Activated naive CD8-positive, alpha-beta T cell treated with anti-CD3 and anti-CD28 coated beads, Interleukin-2, amount 10 ng/mL, durations not matched to agents 7 days and 5 days (primary cell): Measurements from ENCODE around the gene D2HGDH. TPM values are rescaled to one million over a fixed set of nuclear protein-coding genes. Genes with fewer than 3 reads are reported as not detected.
A peak's percentile ranks its signal among the peaks of the same experiment; 100 is the strongest.
"Not testable (repeated sequence)": the region's sequence is repeated elsewhere in the genome, so short reads cannot be mapped to it uniquely, and the experiment has no call there.

Source experiments
- ATAC-seq: fragments of 150-1000 bp; cut with Tn5 transposase; one replicate; pipeline ENCODE4 v1.10.0; 2021; ENCODE audit warnings: low read depth, moderate library complexity
- POLR2A ChIA-PET: fragments of 350-600 bp; sonication (Branson Sonifier 250); formaldehyde crosslinking; loops from one replicate; lab custom pipeline; 2021; ENCODE audit warnings: antibody characterized with exemption; lab: Charles Lee
- DNase-seq: peaks from one replicate; pipeline ENCODE4 v3.0.0; 2021
- H3K27ac Mint-ChIP-seq: one replicate; pipeline ENCODE4 v1.8.0; 2022; ENCODE audit warnings: mild to moderate bottlenecking, mixed read lengths
- H3K27me3 Mint-ChIP-seq: one replicate; pipeline ENCODE4 v1.8.0; 2022; ENCODE audit warnings: mild to moderate bottlenecking, moderate library complexity, mixed read lengths
- H3K36me3 Mint-ChIP-seq: one replicate; pipeline ENCODE4 v1.8.0; 2021; ENCODE audit warnings: mild to moderate bottlenecking, mixed read lengths
- H3K4me1 Mint-ChIP-seq: one replicate; pipeline ENCODE4 v1.8.0; 2021; ENCODE audit warnings: mixed read lengths
- H3K4me3 Mint-ChIP-seq: one replicate; pipeline ENCODE4 v1.8.0; 2022; ENCODE audit warnings: mild to moderate bottlenecking, moderate library complexity, mixed read lengths
- H3K9me3 Mint-ChIP-seq: one replicate; pipeline ENCODE4 v1.8.0; 2021; ENCODE audit warnings: mixed read lengths
- total RNA-seq, 2 experiments: library from RNA; stranded (reverse); gene quantifications; one replicate each; pipeline ENCODE4 v1.2.3, GENCODE V29; 2021

Gene D2HGDH
- total RNA-seq, 2 experiments from 2014 or later = 44.2 to 46.2 TPM

GRCh38 chr2:241798631-241799521 lies 64.4 kb downstream of the D2HGDH start:
- H3K27me3 Mint-ChIP-seq = peaks cover 3% of the 10 kb centered on the region
- no peak for DNase-seq
- POLR2A ChIA-PET = no interaction called here
- H3K9me3 Mint-ChIP-seq = no peaks in the 10 kb centered on the region
- H3K4me1 Mint-ChIP-seq = peaks cover 3% of the 10 kb centered on the region
- no peak overlapping the region for H3K27ac Mint-ChIP-seq
- H3K36me3 Mint-ChIP-seq = no peaks in the 10 kb centered on the region
- H3K4me3 Mint-ChIP-seq = no peak overlapping the region
- ATAC-seq = no peak

GRCh38 chr2:241799522-241800197 lies 65.2 kb downstream of the D2HGDH start:
- Mint-ChIP-seq H3K9me3 (no peaks in the 10 kb centered on the region), H3K4me1 (peaks cover 5% of the 10 kb centered on the region), H3K27me3 (peaks cover 3% of the 10 kb centered on the region), H3K4me3 (no peak overlapping the region), H3K36me3 (no peaks in the 10 kb centered on the region), H3K27ac (no peak overlapping the region)
- POLR2A ChIA-PET = no interaction called here
- ATAC-seq (no peak), DNase-seq (no peak)

GRCh38 chr2:241800198-241800903 lies 65.9 kb downstream of the D2HGDH start:
- H3K9me3 Mint-ChIP-seq, H3K4me3 Mint-ChIP-seq, H3K27me3 Mint-ChIP-seq, DNase-seq, H3K36me3 Mint-ChIP-seq, H3K4me1 Mint-ChIP-seq, H3K27ac Mint-ChIP-seq, ATAC-seq, POLR2A ChIA-PET: not testable (repeated sequence)

GRCh38 chr2:241801611-241802420 lies 67.4 kb downstream of the D2HGDH start:
- Mint-ChIP-seq H3K4me1 (peaks cover 8% of the 10 kb centered on the region), H3K4me3 (no peak overlapping the region), H3K27ac (no peak overlapping the region), H3K9me3 (no peaks in the 10 kb centered on the region), H3K36me3 (no peaks in the 10 kb centered on the region), H3K27me3 (peaks cover 3% of the 10 kb centered on the region)
- POLR2A ChIA-PET = no interaction called here
- ATAC-seq = no peak
- DNase-seq = peak; percentile 32

GRCh38 chr2:241802421-241803318 lies 68.2 kb downstream of the D2HGDH start:
- Mint-ChIP-seq H3K4me3 (no peak overlapping the region), H3K27ac (no peak overlapping the region), H3K9me3 (no peaks in the 10 kb centered on the region), H3K27me3 (peaks cover 2% of the 10 kb centered on the region), H3K4me1 (peaks cover 8% of the 10 kb centered on the region), H3K36me3 (no peaks in the 10 kb centered on the region)
- ATAC-seq (no peak), DNase-seq (peak; percentile 31)
- POLR2A ChIA-PET = interaction anchor here (0.9 kb wide), 1 partner anchor 63 kb away, joined by 3 read pairs; no protein-coding TSS in a partner anchor

- no peaks in the 10 kb centered on the region for H3K27me3 Mint-ChIP-seq
- H3K9me3 Mint-ChIP-seq = no peaks in the 10 kb centered on the region
- H3K4me1 Mint-ChIP-seq = peaks cover 8% of the 10 kb centered on the region
- H3K27ac Mint-ChIP-seq = peak overlapping the region; percentile 86
- DNase-seq (peak; percentile 79), ATAC-seq (peak; percentile 68)
- POLR2A ChIA-PET = interaction anchor here (0.8 to 1.6 kb wide), 8 partner anchors 15 to 117 kb away, joined by 3 to 6 read pairs (median 4); partner anchors contain the start of genes D2HGDH and DTYMK
- peak overlapping the region; percentile 72 for H3K4me3 Mint-ChIP-seq
- H3K36me3 Mint-ChIP-seq = no peaks in the 10 kb centered on the region
Observed at GRCh38 chr2:241803387-241804325, 69.2 kb downstream of the D2HGDH start.

GRCh38 chr2:241804326-241805229 lies 70.1 kb downstream of the D2HGDH start:
- H3K9me3 Mint-ChIP-seq = no peaks in the 10 kb centered on the region
- peak overlapping the region; percentile 72 for H3K4me3 Mint-ChIP-seq
- peak; percentile 24 for ATAC-seq
- no peaks in the 10 kb centered on the region for H3K36me3 Mint-ChIP-seq
- peak; percentile 67 for DNase-seq
- peak overlapping the region; percentile 52 for H3K27ac Mint-ChIP-seq
- H3K27me3 Mint-ChIP-seq = no peaks in the 10 kb centered on the region
- POLR2A ChIA-PET = interaction anchor here (0.6 to 1.6 kb wide), 6 partner anchors 17 to 118 kb away, joined by 3 to 6 read pairs (median 4); partner anchors contain the start of genes D2HGDH and DTYMK
- H3K4me1 Mint-ChIP-seq = peaks cover 10% of the 10 kb centered on the region

GRCh38 chr2:241806217-241806616 lies 71.8 kb downstream of the D2HGDH start:
- H3K9me3 Mint-ChIP-seq, POLR2A ChIA-PET, H3K4me3 Mint-ChIP-seq, ATAC-seq, H3K36me3 Mint-ChIP-seq, H3K27me3 Mint-ChIP-seq, H3K27ac Mint-ChIP-seq, DNase-seq: not testable (repeated sequence)
- peaks cover 10% of the 10 kb centered on the region for H3K4me1 Mint-ChIP-seq

GRCh38 chr2:241808051-241808720 lies 73.8 kb downstream of the D2HGDH start:
- H3K9me3 Mint-ChIP-seq = no peaks in the 10 kb centered on the region
- no peaks in the 10 kb centered on the region for H3K36me3 Mint-ChIP-seq
- peaks cover 10% of the 10 kb centered on the region for H3K4me1 Mint-ChIP-seq
- H3K27ac Mint-ChIP-seq = no peak overlapping the region
- ATAC-seq = no peak
- no peaks in the 10 kb centered on the region for H3K27me3 Mint-ChIP-seq
- POLR2A ChIA-PET = no interaction called here
- DNase-seq = no peak
- H3K4me3 Mint-ChIP-seq = no peak overlapping the region
